Fibroblast of skin of scalp (primary cell): ENCODE results near the gene ZNF17. TPM values are rescaled to one million over a fixed set of nuclear protein-coding genes. Genes with fewer than 3 reads are reported as not detected.
"Not testable (repeated sequence)": the region's sequence is repeated elsewhere in the genome, so short reads cannot be mapped to it uniquely, and the experiment has no call there.

Experiments
- DNase-seq: peaks from one replicate; pipeline ENCODE4 v3.0.0-alpha.2; 2013
- polyA plus RNA-seq, 2 experiments: library from polyadenylated mRNA; unstranded; fragments of 120-200 nt; gene quantifications; one replicate each; pipeline ENCODE4 v1.2.1, GENCODE V29; 2013; ENCODE audit not compliant: insufficient read length in 2 of 2

ZNF17 gene
- 4.1 TPM for polyA plus RNA-seq (2013, experiment 1 of 2; ENCODE audit: insufficient read length)
- 4.8 TPM for polyA plus RNA-seq (2013, experiment 2 of 2; ENCODE audit: insufficient read length)

- peak; percentile 92 for DNase-seq
Observed at GRCh38 chr19:57410877-57411671, at the start of gene ZNF17. TSS of gene ZNF17 (plus strand) at chr19:57411161. CDS start at chr19:57413616, 2,455 bp downstream.

GRCh38 chr19:57362419-57362818 is 48.5 kb upstream of the ZNF17 start:
- no peak for DNase-seq

GRCh38 chr19:57362997-57363687 is 47.8 kb upstream of the ZNF17 start, which contains the start of the genes TRAPPC2B and ZNF547:
TSS of gene TRAPPC2B (plus strand) at chr19:57363551. CDS start at chr19:57364834, 1,283 bp downstream.
TSS of gene ZNF547 (plus strand) at chr19:57363551. CDS start at chr19:57368556, 5,005 bp downstream.
- peak; percentile 100 for DNase-seq

- DNase-seq = no peak
Observed at GRCh38 chr19:57363688-57364181, 47.2 kb upstream of the ZNF17 start.

DNA sequence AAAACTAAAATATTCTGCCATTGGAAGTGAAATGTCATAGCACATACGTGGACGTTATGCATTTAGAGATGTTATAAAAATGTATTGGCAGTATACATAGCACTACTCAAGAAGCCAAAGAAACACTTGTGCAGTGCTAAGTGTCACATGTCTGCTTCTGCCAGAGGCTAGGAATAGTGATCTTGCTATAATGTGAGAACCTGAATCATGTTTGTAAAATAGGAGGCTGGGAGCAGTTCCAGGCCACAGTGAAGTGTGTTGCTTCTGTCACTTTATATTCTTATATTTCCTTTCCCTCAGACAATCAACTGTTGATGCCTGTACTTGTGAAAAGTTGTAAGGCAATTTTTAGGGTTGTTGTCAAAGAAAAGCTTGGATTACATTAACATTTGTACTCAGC is 44.2 kb upstream of the ZNF17 start:
- DNase-seq = no peak

DNA sequence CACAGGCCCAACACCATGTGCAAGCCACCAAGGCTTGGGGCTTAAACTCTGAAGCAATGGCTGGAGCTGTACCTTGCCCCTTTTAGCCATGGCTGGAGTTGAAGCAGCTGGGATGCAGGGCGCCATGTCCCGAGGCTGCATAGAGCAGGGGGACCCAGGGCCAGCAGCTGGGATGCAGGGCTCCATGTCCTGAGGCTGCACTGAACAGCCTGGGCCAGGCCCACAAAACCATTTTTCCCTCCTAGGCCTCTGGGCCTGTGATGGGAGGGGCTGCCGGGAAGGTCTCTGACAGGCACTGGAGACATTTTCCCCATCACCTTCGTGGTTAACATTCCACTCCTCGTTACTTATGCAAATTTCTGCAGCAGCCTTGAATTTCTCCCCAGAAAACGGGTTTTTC is 36.8 kb upstream of the ZNF17 start:
- no peak for DNase-seq

DNA sequence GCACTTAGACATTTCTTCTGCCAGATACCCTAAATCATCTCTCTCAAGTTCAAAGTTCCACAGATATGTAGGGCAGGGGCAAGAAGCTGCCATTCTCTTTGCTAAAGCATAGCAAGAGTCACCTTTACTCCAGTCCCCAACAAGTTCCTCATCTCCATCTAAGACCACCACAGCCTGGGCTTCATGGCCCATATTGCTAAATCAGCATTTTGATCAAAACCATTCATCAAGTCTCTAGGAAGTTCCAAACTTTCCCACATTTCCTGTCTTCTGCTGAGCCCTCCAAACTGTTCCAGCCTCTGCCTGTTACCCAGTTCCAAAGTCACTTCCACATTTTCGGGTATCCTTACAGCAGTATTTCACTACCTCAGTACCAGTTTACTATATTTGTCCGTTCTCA is 36.3 kb upstream of the ZNF17 start:
- DNase-seq = not testable (repeated sequence)

DNA sequence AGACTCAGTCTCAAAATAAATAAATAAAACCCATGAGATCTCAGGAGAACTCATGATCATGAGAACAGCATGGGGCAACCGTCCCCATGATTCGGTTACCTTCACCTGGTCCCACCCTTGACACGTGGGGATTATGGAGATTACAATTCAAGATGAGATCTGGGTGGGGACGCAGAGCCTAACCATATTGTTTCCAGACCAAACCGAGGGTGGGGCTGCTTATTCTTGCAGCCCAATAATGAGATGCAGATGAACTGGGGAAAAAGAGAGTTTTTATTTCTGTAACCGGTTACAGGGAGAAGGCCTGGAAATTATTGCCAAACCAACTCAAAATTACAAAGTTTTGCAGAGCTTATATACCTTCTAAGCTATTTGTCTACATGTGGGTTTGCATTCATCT is 34.8 kb upstream of the ZNF17 start:
- no peak for DNase-seq

DNA sequence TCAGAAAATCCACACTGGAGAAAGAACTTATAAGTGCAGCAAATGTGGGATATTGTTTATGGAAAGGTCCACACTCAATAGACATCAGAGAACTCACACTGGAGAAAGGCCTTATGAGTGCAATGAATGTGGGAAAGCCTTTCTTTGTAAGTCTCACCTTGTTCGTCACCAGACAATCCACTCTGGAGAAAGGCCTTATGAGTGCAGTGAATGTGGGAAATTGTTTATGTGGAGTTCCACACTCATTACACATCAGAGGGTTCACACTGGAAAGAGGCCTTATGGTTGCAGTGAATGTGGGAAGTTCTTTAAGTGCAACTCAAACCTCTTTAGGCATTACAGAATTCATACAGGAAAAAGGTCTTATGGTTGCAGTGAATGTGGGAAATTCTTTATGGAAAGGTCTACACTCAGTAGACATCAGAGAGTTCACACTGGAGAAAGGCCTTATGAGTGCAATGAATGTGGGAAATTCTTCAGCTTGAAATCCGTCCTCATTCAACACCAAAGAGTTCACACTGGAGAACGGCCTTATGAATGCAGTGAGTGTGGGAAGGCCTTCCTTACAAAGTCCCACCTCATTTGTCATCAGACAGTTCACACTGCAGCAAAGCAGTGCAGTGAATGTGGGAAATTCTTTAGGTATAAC is 33.3 kb upstream of the ZNF17 start:
- DNase-seq = no peak

DNA sequence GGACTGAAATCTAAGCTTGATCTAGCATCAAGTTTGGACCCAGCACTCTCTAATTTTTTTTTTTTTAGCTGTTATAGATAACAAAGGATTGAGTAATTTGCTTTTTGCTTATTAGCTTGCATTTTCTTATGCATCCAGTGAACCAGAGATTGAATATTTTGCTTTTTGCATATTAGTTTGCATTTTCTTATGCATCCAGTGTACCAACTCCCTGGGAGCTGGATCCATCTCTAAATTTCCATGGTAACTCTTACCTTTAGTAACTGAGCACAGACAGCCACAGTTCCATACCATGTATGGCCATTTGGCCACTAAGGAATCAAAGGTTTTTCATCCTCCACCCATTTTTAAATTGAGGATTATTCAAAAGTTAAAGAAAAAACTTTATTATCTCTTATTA is 30.0 kb upstream of the ZNF17 start:
- DNase-seq = no peak

- no peak for DNase-seq
Observed at GRCh38 chr19:57382806-57383488, 28.0 kb upstream of the ZNF17 start.

DNA sequence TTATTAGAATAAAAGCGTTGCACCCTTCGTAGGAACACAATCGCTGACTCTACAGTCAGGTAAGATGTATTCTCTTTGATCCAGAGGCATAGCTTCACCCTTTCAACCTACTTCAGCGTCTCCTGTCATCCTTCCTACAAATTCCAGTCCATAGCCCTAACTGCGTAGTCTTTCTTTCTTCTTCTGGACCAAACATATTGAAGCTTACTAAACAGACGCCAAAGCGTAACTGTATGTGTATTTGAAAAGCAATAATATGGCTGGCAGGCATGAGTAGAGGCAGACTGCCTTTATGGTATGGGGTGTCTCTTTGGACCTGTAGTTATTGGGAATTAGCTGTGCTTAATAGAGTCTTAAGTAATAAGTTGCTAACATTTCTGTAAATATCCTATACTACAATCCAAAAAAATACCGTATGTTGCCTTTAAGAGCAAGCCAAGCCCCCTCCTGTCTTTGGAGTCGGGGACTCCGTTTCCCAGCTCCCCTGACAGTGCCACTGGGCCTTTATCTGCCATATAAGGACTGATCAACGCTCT is 21.7 kb upstream of the ZNF17 start:
- DNase-seq = no peak

- peak; percentile 100 for DNase-seq
Observed at GRCh38 chr19:57389730-57390598, 21.0 kb upstream of the ZNF17 start, which contains the start of gene ZNF548. TSS of gene ZNF548 (plus strand) at chr19:57389854. CDS start at chr19:57390100, 246 bp downstream.

DNA sequence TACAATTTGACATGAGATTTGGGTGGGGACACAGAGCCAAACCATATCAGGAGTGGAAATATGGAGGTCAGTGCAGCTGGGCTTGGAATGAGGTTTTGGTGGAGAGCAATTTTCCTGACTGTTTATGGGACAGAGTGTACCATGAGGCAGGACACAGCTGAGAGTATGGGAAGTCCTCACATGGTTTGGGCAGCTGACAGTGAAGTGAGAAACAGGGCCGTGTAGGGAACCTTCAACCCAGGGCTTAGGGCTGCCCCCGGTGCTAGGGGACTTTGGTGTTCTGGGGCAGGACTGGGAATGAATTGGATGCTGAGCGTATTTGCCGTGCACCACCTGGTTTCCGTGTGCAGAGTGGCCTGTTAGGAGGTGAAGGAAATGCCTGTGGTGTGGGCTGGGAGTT is 15.3 kb upstream of the ZNF17 start:
- DNase-seq = no peak

GRCh38 chr19:57398868-57399267 is 12.1 kb upstream of the ZNF17 start:
- DNase-seq = no peak

DNA sequence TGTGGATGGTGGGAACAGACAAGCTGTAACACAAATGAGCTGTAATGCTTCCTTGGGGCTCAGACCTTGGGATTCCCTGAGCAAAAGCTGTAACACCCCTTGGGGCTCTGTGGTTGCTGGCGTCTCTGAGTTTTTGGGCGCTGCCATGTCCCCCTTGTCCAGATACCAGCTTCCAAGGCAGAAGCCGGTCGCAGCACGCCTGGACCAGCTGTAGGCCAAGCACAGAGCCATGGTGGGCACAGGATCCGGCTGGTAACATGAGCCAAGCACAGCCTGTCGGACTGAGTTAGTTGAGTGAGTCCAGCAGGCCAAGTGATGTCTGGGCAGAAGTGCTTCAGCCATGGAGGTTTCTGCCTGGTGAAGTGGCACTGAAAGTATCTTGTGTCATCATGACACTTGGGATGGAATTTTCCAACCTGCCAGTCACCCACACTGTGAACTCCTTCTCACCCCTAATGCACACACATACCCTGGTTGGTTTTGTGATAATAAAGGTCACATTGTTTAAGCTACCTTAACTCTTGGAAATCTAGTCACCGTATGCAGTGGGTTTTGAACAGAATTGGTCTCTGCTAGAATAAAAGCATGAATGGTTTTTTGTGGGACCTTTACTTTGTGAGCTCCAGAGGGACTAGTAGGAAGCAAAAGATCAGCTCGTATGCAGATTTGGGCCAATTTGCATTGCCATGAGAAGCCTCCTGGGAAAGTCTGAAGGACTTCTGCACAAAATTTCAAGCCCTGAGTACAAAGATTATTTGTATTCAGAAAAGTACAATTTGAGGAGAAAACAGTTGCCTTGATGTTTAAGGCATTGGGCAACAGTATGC is 7.0 kb upstream of the ZNF17 start:
- DNase-seq = no peak

- DNase-seq = peak; percentile 36
Observed at GRCh38 chr19:57406516-57407123, 4.3 kb upstream of the ZNF17 start.

- DNase-seq = no peak
Observed at GRCh38 chr19:57419439-57419838, 8.5 kb downstream of the ZNF17 start.

- DNase-seq = no peak
Observed at GRCh38 chr19:57421037-57421436, 10.1 kb downstream of the ZNF17 start.
